Kidney epithelial cell (primary cell): Measurements from ENCODE around the gene KDM1A. TPM values are rescaled to one million over a fixed set of nuclear protein-coding genes. Genes with fewer than 3 reads are reported as not detected.

ENCODE experiments used
- DNase-seq: peaks from one replicate; pipeline ENCODE4 v3.0.0-alpha.2; 2010; ENCODE audit warnings: low read depth
- H3K27me3 ChIP-seq: 2 replicates; pipeline ENCODE4 v1.6.0; 2011; ENCODE audit warnings: low read length; ENCODE audit not compliant: control insufficient read depth, insufficient read depth
- H3K36me3 ChIP-seq: 2 replicates; pipeline ENCODE4 v1.5.1; 2011; ENCODE audit warnings: low read length; ENCODE audit not compliant: control insufficient read depth, insufficient read depth
- H3K4me3 ChIP-seq: 2 replicates; pipeline ENCODE4 v1.5.1; 2011; ENCODE audit warnings: low read depth, mild to moderate bottlenecking, control low read depth, low read length
- CTCF ChIP-seq: IDR thresholded peaks from 2 replicates; pipeline ENCODE4 v1.5.1; 2011; ENCODE audit warnings: mild to moderate bottlenecking, moderate library complexity, low read length, control low read depth, inconsistent platforms; ENCODE audit not compliant: insufficient read depth, poor library complexity, severe bottlenecking
- total RNA-seq: library from RNA; depleted of rRNA; stranded (reverse); fragments of >200 nt; gene quantifications from 2 replicates; pipeline ENCODE4 v1.2.3, GENCODE V29; 2015

Gene KDM1A
- total RNA-seq, 1 donor from 2014 or later, result 111 TPM

- H3K27me3 ChIP-seq, result no peaks in the 10 kb centered on the region
- no peak for TF ChIP-seq CTCF
- H3K36me3 ChIP-seq, result no peaks in the 10 kb centered on the region
- DNase-seq, result no peak
- no peak overlapping the region for H3K4me3 ChIP-seq
Observed at GRCh38 chr1:23057301-23057700, 38.0 kb downstream of the KDM1A start.

- no peaks in the 10 kb centered on the region for H3K27me3 ChIP-seq
- no peak for TF ChIP-seq CTCF
- no peak overlapping the region for H3K4me3 ChIP-seq
- DNase-seq, result no peak
- H3K36me3 ChIP-seq, result peaks cover 2% of the 10 kb centered on the region
Observed at GRCh38 chr1:23062271-23062670, 43.0 kb downstream of the KDM1A start.

GRCh38 chr1:23065385-23065784, 46.1 kb downstream of the KDM1A start:
- TF ChIP-seq CTCF, result no peak
- H3K36me3 ChIP-seq, result peaks cover 3% of the 10 kb centered on the region
- no peaks in the 10 kb centered on the region for H3K27me3 ChIP-seq
- H3K4me3 ChIP-seq, result no peak overlapping the region
- no peak for DNase-seq

- H3K36me3 ChIP-seq, result peaks cover 3% of the 10 kb centered on the region
- no peaks in the 10 kb centered on the region for H3K27me3 ChIP-seq
- no peak overlapping the region for H3K4me3 ChIP-seq
- DNase-seq, result no peak
- no peak for TF ChIP-seq CTCF
Observed at GRCh38 chr1:23066075-23066474, 46.8 kb downstream of the KDM1A start.

GRCh38 chr1:23069149-23069548, 49.9 kb downstream of the KDM1A start:
- no peak for TF ChIP-seq CTCF
- H3K36me3 ChIP-seq, result peaks cover 3% of the 10 kb centered on the region

GRCh38 chr1:23069675-23070074, 50.4 kb downstream of the KDM1A start:
- Histone ChIP-seq H3K36me3 (peaks cover 1% of the 10 kb centered on the region), H3K27me3 (no peaks in the 10 kb centered on the region), H3K4me3 (no peak overlapping the region)
- DNase-seq, result no peak
- TF ChIP-seq CTCF, result no peak

More at GRCh38 chr1:23069149-23069548, 49.9 kb downstream of the KDM1A start:
- no peak for DNase-seq
- Histone ChIP-seq H3K4me3 (no peak overlapping the region), H3K27me3 (no peaks in the 10 kb centered on the region)
